A549 (cell line): ENCODE data around the gene MESD. TPM values are rescaled to one million over a fixed set of nuclear protein-coding genes. Genes with fewer than 3 reads are reported as not detected.

Experiments used
- ATAC-seq, 2 experiments: fragments of 200-7000 bp in 1 of 2; fragments of >200 bp in 1 of 2; cut with Nextera tagmentation in 1 of 2; cut with Tn5 transposase in 1 of 2; 3 replicates each; pipeline versions ENCODE4 v1.8.0 to v1.9.1; 2018 to 2020; ENCODE audit warnings: mild to moderate bottlenecking in 1 of 2, moderate library complexity in 1 of 2
- CTCF ChIA-PET: fragments of 300-600 bp; sonication (Branson Sonifier 250); formaldehyde crosslinking; extraction: SDS; loops from one replicate; lab custom pipeline; 2021; ENCODE audit warnings: antibody characterized with exemption, inconsistent platforms; lab: Yijun Ruan, JAX
- POLR2A ChIA-PET: fragments of 350-600 bp; formaldehyde crosslinking; extraction: SDS; loops from one replicate; lab custom pipeline; 2021; ENCODE audit warnings: antibody characterized with exemption, inconsistent platforms; lab: Yijun Ruan, JAX
- DNase-seq, 2 experiments: peaks; one replicate each; pipeline versions ENCODE4 v3.0.0 to v3.0.0-alpha.2; 2011 to 2016; ENCODE audit warnings: low read depth in 1 of 2, low spot score in 1 of 2
- FAIRE-seq: peaks from 2 replicates; lab custom pipeline; 2011; peaks lifted over from hg19 to GRCh38; lab: Jason Lieb, UNC
- H3K27ac ChIP-seq, 2 experiments: fragments of >200 bp; sonication (Bioruptor Twin); formaldehyde crosslinking; 3 replicates each; pipeline ENCODE4 v1.5.1; 2016 to 2017
- H3K4me1 ChIP-seq: fragments of >200 bp; sonication (Bioruptor Twin); formaldehyde crosslinking; 3 replicates; pipeline ENCODE4 v1.6.1; 2016
- H3K4me2 ChIP-seq: fragments of >200 bp; sonication (Bioruptor Twin); formaldehyde crosslinking; 3 replicates; pipeline ENCODE4 v1.6.1; 2016
- H3K4me3 ChIP-seq: fragments of >200 bp; sonication (Bioruptor Twin); formaldehyde crosslinking; 3 replicates; pipeline ENCODE4 v1.5.1; 2016
- H3K9me3 ChIP-seq: fragments of >200 bp; sonication (Bioruptor Twin); formaldehyde crosslinking; 3 replicates; pipeline ENCODE4 v1.6.1; 2016
- CBX2 ChIP-seq: fragments of 200-600 bp; sonication (generic); IDR thresholded peaks from 2 replicates; pipeline ENCODE4 v1.6.1; 2016; ENCODE audit warnings: low read depth, mild to moderate bottlenecking, borderline replicate concordance
- CBX8 ChIP-seq: fragments of 200-600 bp; sonication (generic); IDR thresholded peaks from 2 replicates; pipeline ENCODE4 v1.6.1; 2016
- EHMT2 ChIP-seq: fragments of 200-600 bp; sonication (generic); IDR thresholded peaks from 2 replicates; pipeline ENCODE4 v1.6.1; 2016; ENCODE audit warnings: antibody characterized with exemption, low read depth, mild to moderate bottlenecking, moderate library complexity
- ESRRA ChIP-seq: fragments of 150-350 bp; IDR thresholded peaks from 2 replicates; pipeline ENCODE4 v1.6.1; 2014; ENCODE audit warnings: mild to moderate bottlenecking, low read length, borderline replicate concordance
- FOSB ChIP-seq: fragments of 250-450 bp; sonication (Bioruptor Pico); IDR thresholded peaks from 2 replicates; pipeline ENCODE4 v1.5.0; 2020; ENCODE audit warnings: mild to moderate bottlenecking, moderate library complexity
- GATA3 ChIP-seq: IDR thresholded peaks from 2 replicates; pipeline ENCODE4 v1.6.1; 2012; ENCODE audit warnings: borderline replicate concordance
- HDAC2 ChIP-seq: fragments of 200-600 bp; sonication (generic); IDR thresholded peaks from 2 replicates; pipeline ENCODE4 v1.6.1; 2016
- HES2 ChIP-seq: fragments of >200 bp; sonication (Bioruptor Twin); formaldehyde crosslinking; IDR thresholded peaks from 2 replicates; pipeline ENCODE4 v1.6.1; 2016
- HEYL ChIP-seq: fragments of 250-450 bp; sonication (Bioruptor Pico); IDR thresholded peaks from 2 replicates; pipeline ENCODE4 v1.8.0; 2021; ENCODE audit warnings: mild to moderate bottlenecking, moderate library complexity
- HOXA7 ChIP-seq: fragments of 250-450 bp; sonication (Bioruptor Pico); IDR thresholded peaks from 2 replicates; pipeline ENCODE4 v1.5.0; 2020; ENCODE audit warnings: mild to moderate bottlenecking, moderate library complexity
- HOXB5 ChIP-seq: fragments of 250-450 bp; sonication (Bioruptor Pico); IDR thresholded peaks from 2 replicates; pipeline ENCODE4 v1.5.0; 2020; ENCODE audit warnings: mild to moderate bottlenecking, moderate library complexity
- MAZ ChIP-seq: fragments of 150-350 bp; IDR thresholded peaks from 2 replicates; pipeline ENCODE4 v1.6.1; 2014; ENCODE audit warnings: antibody characterized with exemption, low read depth, low read length, borderline replicate concordance
- NFE2L2 ChIP-seq: fragments of 150-350 bp; conservative IDR thresholded peaks from 2 replicates; pipeline ENCODE4 v1.6.1; 2014; ENCODE audit warnings: low read length
- NR3C1 ChIP-seq: fragments of >200 bp; sonication (Bioruptor Twin); formaldehyde crosslinking; IDR thresholded peaks from 3 replicates; pipeline ENCODE4 v1.6.1; 2017
- REST ChIP-seq: fragments of 200-600 bp; sonication (generic); IDR thresholded peaks from 2 replicates; pipeline ENCODE4 v1.6.1; 2016; ENCODE audit warnings: antibody characterized with exemption, mild to moderate bottlenecking, moderate library complexity
- SREBF2 ChIP-seq: fragments of 450-650 bp; IDR thresholded peaks from 2 replicates; pipeline ENCODE4 v1.6.1; 2014; ENCODE audit warnings: mild to moderate bottlenecking, moderate library complexity
- ZC3H11A ChIP-seq: fragments of 450-650 bp; IDR thresholded peaks from 2 replicates; pipeline ENCODE4 v1.6.1; 2014; ENCODE audit warnings: antibody characterized with exemption, mild to moderate bottlenecking
- WGBS: methylation state at CpG from one replicate; pipeline ENCODE4 v1.1.6; 2017; ENCODE audit errors: missing lambda C conversion rate; 5-methylcytosine and 5-hydroxymethylcytosine counted together
- polyA plus RNA-seq, 4 experiments: library from polyadenylated mRNA; depleted of rRNA in 3 of 4; stranded (reverse); fragments of >200 nt; fragmentation: RNase III in 1 of 4; extraction: RNeasy Plus Mini Kit Qiagen cat#74134 plus additional on column Dnase treatment in 1 of 4; gene quantifications; 2 replicates in 3 of 4; 3 replicates in 1 of 4; pipeline ENCODE4 v1.2.3, GENCODE V29; 2011 to 2017
- TF ChIP-seq, protein P1 (sequence below): fragments of 150-350 bp; IDR thresholded peaks from 2 replicates; pipeline ENCODE4 v1.6.1; 2014; ENCODE audit warnings: low read depth, mild to moderate bottlenecking, low read length
- TF ChIP-seq, protein P2 (sequence below): fragments of >200 bp; sonication (Bioruptor Twin); formaldehyde crosslinking; IDR thresholded peaks from 3 replicates; pipeline ENCODE4 v1.6.1; 2016

Gene MESD
- polyA plus RNA-seq, 2 of the 4 experiments (the other 2 are of a cell fraction), result 35.6 to 39.4 TPM

DNA sequence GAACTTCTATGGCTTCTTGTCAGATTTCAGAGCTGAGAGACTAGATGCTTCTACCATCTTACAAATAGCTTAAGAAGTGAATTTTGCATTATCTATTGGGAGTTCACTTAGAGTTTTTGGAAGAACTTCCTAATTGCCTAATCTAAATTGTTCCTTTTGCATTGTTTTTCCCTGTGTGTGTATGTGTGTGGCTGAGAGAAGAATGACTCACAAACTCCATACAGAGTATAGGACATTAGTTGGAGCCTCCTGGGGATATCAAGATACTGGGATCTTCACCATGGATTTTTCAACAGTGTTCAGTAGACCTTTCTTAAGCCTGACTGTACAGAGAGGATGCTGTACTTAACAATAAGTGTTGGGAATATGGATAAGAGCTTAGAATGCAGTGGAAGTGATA lies 22.0 kb upstream of the MESD start:
- Histone ChIP-seq H3K4me3 (no peak overlapping the region), H3K9me3 (no peaks in the 10 kb centered on the region), H3K4me1 (peaks cover 3% of the 10 kb centered on the region; the same call in 1 of the 3 replicates), H3K4me2 (no peak overlapping the region), H3K27ac (no peak overlapping the region)
- DNase-seq (no peak), ATAC-seq (no peak), FAIRE-seq (no peak)
- ChIA-PET CTCF (interaction anchor here (1.2 kb wide), 1 partner anchor 23 kb away, joined by 3 read pairs; no protein-coding TSS in a partner anchor), POLR2A (no interaction called here)
- TF ChIP-seq HOXB5 (CRISPR knock-in tag) (no peak), HDAC2 (no peak), HOXA7 (CRISPR knock-in tag) (no peak)

- Histone ChIP-seq H3K4me2 (no peak overlapping the region), H3K4me3 (no peak overlapping the region), H3K4me1 (peaks cover 6% of the 10 kb centered on the region; the same call in 1 of the 3 replicates), H3K9me3 (no peaks in the 10 kb centered on the region), H3K27ac (no peak overlapping the region)
- ATAC-seq (no peak), FAIRE-seq (no peak), DNase-seq (no peak)
- CTCF ChIA-PET, result interaction anchor here (2.4 kb wide), 1 partner anchor 256 kb away, joined by 8 read pairs; no protein-coding TSS in a partner anchor
- POLR2A ChIA-PET, result no interaction called here
- no peak for TF ChIP-seq CBX8
- TF ChIP-seq MAZ, result no peak
- no peak for TF ChIP-seq CBX2
- no peak for TF ChIP-seq NFE2L2
- TF ChIP-seq ZC3H11A, result no peak
- no peak for TF ChIP-seq REST
- no peak for TF ChIP-seq EHMT2
- TF ChIP-seq HDAC2, result no peak
- no peak for TF ChIP-seq HEYL (CRISPR knock-in tag)
- TF ChIP-seq, protein P1, sequence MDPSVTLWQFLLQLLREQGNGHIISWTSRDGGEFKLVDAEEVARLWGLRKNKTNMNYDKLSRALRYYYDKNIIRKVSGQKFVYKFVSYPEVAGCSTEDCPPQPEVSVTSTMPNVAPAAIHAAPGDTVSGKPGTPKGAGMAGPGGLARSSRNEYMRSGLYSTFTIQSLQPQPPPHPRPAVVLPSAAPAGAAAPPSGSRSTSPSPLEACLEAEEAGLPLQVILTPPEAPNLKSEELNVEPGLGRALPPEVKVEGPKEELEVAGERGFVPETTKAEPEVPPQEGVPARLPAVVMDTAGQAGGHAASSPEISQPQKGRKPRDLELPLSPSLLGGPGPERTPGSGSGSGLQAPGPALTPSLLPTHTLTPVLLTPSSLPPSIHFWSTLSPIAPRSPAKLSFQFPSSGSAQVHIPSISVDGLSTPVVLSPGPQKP, result no peak
- no peak for TF ChIP-seq NR3C1
- no peak for TF ChIP-seq HES2
- TF ChIP-seq SREBF2, result no peak
- TF ChIP-seq HOXB5 (CRISPR knock-in tag), result no peak
- TF ChIP-seq, protein P2, sequence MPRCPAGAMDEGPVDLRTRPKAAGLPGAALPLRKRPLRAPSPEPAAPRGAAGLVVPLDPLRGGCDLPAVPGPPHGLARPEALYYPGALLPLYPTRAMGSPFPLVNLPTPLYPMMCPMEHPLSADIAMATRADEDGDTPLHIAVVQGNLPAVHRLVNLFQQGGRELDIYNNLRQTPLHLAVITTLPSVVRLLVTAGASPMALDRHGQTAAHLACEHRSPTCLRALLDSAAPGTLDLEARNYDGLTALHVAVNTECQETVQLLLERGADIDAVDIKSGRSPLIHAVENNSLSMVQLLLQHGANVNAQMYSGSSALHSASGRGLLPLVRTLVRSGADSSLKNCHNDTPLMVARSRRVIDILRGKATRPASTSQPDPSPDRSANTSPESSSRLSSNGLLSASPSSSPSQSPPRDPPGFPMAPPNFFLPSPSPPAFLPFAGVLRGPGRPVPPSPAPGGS, result no peak
- no peak for TF ChIP-seq ESRRA
- no peak for TF ChIP-seq GATA3
- no peak for TF ChIP-seq FOSB (CRISPR knock-in tag)
- 87% methylated on average over 4 of the region's 4 CpGs for WGBS
Observed at GRCh38 chr15:81010086-81010485, 20.5 kb upstream of the MESD start.
